HT1080 (cell line): Measurements from ENCODE around the gene AMBP. TPM values are rescaled to one million over a fixed set of nuclear protein-coding genes. Genes with fewer than 3 reads are reported as not detected.

Experiments used
- DNase-seq: peaks from one replicate; pipeline ENCODE4 v3.0.0-alpha.2; 2015; ENCODE audit warnings: low read depth
- total RNA-seq: library from RNA; depleted of rRNA; stranded (reverse); fragments of >200 nt; shearing (Covaris generic); gene quantifications from 2 replicates; pipeline ENCODE4 v1.2.3, GENCODE V29; 2014

Gene AMBP
- total RNA-seq, 1 experiment from 2014 or later, result 0.47 TPM

- no peak for DNase-seq
Measured at GRCh38 chr9:114114364-114114763, 36.3 kb upstream of the AMBP start.

GRCh38 chr9:114112778-114113584 is 34.9 kb upstream of the AMBP start:
- DNase-seq, result peak; percentile 20

- DNase-seq, result no peak
Measured at GRCh38 chr9:114112325-114112724, 34.2 kb upstream of the AMBP start.

GRCh38 chr9:114110180-114110579 is 32.1 kb upstream of the AMBP start:
- DNase-seq, result peak; percentile 73

- no peak for DNase-seq
Measured at GRCh38 chr9:114109124-114109523, 31.0 kb upstream of the AMBP start.

- DNase-seq, result peak; percentile 80
Measured at GRCh38 chr9:114108016-114108833, 30.1 kb upstream of the AMBP start.

GRCh38 chr9:114107286-114108001 is 29.3 kb upstream of the AMBP start:
- DNase-seq, result no peak

GRCh38 chr9:114105236-114105635 is 27.1 kb upstream of the AMBP start:
- no peak for DNase-seq

- no peak for DNase-seq
Measured at GRCh38 chr9:114102484-114102883, 24.4 kb upstream of the AMBP start.

GRCh38 chr9:114100536-114100935 is 22.4 kb upstream of the AMBP start:
- DNase-seq, result no peak

GRCh38 chr9:114099669-114100270 is 21.7 kb upstream of the AMBP start:
- DNase-seq, result no peak

GRCh38 chr9:114098936-114099668 is 21.0 kb upstream of the AMBP start, which contains the start of gene KIF12:
KIF12 (minus strand) TSS chr9:114099292; CDS start chr9:114099276, 16 bp downstream.
- no peak for DNase-seq

GRCh38 chr9:114098021-114098935 is 20.2 kb upstream of the AMBP start:
- DNase-seq, result no peak

- no peak for DNase-seq
Measured at GRCh38 chr9:114097613-114098020, 19.5 kb upstream of the AMBP start.

- DNase-seq, result no peak
Measured at GRCh38 chr9:114096866-114097612, 18.9 kb upstream of the AMBP start.

- no peak for DNase-seq
Measured at GRCh38 chr9:114096041-114096511, 18.0 kb upstream of the AMBP start.

GRCh38 chr9:114094971-114095370 is 16.9 kb upstream of the AMBP start:
- no peak for DNase-seq

GRCh38 chr9:114093761-114094505 is 15.8 kb upstream of the AMBP start:
- DNase-seq, result no peak
